WERI-Rb-1 (cell line): ENCODE results near the gene INAFM2.
A peak's percentile ranks its signal among the peaks of the same experiment; 100 is the strongest.

Source experiments
- DNase-seq: peaks from one replicate; pipeline ENCODE4 v3.0.0-alpha.2; 2020
- H3K27ac ChIP-seq: fragments of 250-450 bp; sonication (Bioruptor Pico); 2 replicates; pipeline ENCODE4 v1.5.1; 2020; ENCODE audit warnings: mild to moderate bottlenecking, moderate library complexity
- H3K27me3 ChIP-seq: fragments of 250-450 bp; sonication (Bioruptor Pico); 2 replicates; pipeline ENCODE4 v1.5.1; 2021; ENCODE audit warnings: mild to moderate bottlenecking, low read depth, moderate library complexity; ENCODE audit not compliant: insufficient read depth, severe bottlenecking
- H3K36me3 ChIP-seq: fragments of 250-450 bp; sonication (Bioruptor Pico); 2 replicates; pipeline ENCODE4 v1.5.1; 2020; ENCODE audit warnings: mild to moderate bottlenecking, moderate library complexity
- H3K4me3 ChIP-seq: 2 replicates; pipeline ENCODE4 v1.5.1; 2011; ENCODE audit warnings: low read depth, mild to moderate bottlenecking, control low read depth, low read length
- H3K9me3 ChIP-seq: fragments of 250-450 bp; sonication (Bioruptor Pico); 2 replicates; pipeline ENCODE4 v1.5.1; 2021; ENCODE audit warnings: mild to moderate bottlenecking, moderate library complexity; ENCODE audit not compliant: severe bottlenecking
- CTCF ChIP-seq: IDR thresholded peaks from 2 replicates; pipeline ENCODE4 v1.5.1; 2011; ENCODE audit warnings: low read depth, mild to moderate bottlenecking, control low read depth, inconsistent platforms, low read length

INAFM2 gene

GRCh38 chr15:40303576-40303975, 19.9 kb upstream of the INAFM2 start:
- no peak for DNase-seq
- H3K27me3 ChIP-seq: no peaks in the 10 kb centered on the region
- H3K27ac ChIP-seq: no peak overlapping the region
- peaks cover 7% of the 10 kb centered on the region for H3K36me3 ChIP-seq
- peaks cover 9% of the 10 kb centered on the region for H3K9me3 ChIP-seq
- TF ChIP-seq CTCF: no peak
- no peak overlapping the region for H3K4me3 ChIP-seq

- TF ChIP-seq CTCF: no peak
- Histone ChIP-seq H3K27ac (peak overlapping the region; percentile 90; the same call in 1 of the 2 replicates), H3K36me3 (peaks cover 6% of the 10 kb centered on the region; the same call in 1 of the 2 replicates), H3K4me3 (no peak overlapping the region), H3K27me3 (no peaks in the 10 kb centered on the region), H3K9me3 (peaks cover 5% of the 10 kb centered on the region)
- no peak for DNase-seq
Observed at GRCh38 chr15:40305281-40305680, 18.2 kb upstream of the INAFM2 start.

GRCh38 chr15:40306371-40306770, 17.1 kb upstream of the INAFM2 start:
- Histone ChIP-seq H3K36me3 (no peaks in the 10 kb centered on the region), H3K27me3 (no peaks in the 10 kb centered on the region), H3K4me3 (peak overlapping the region; percentile 38), H3K27ac (peak overlapping the region; percentile 90), H3K9me3 (no peaks in the 10 kb centered on the region)
- TF ChIP-seq CTCF: no peak
- DNase-seq: no peak

GRCh38 chr15:40306908-40307307, 16.6 kb upstream of the INAFM2 start:
- Histone ChIP-seq H3K27ac (peak overlapping the region; percentile 90), H3K4me3 (peak overlapping the region; percentile 38), H3K27me3 (no peaks in the 10 kb centered on the region), H3K9me3 (no peaks in the 10 kb centered on the region), H3K36me3 (no peaks in the 10 kb centered on the region)
- DNase-seq: no peak
- no peak for TF ChIP-seq CTCF

- Histone ChIP-seq H3K27me3 (no peaks in the 10 kb centered on the region), H3K4me3 (peak within 1 kb of the TSS; percentile 38), H3K36me3 (no peaks in the 10 kb centered on the region), H3K9me3 (no peaks in the 10 kb centered on the region), H3K27ac (peak within 1 kb of the TSS; percentile 90)
- peak; percentile 95 for DNase-seq
- peak; percentile 67 for TF ChIP-seq CTCF
Observed at GRCh38 chr15:40307421-40308211, 15.9 kb upstream of the INAFM2 start, which contains the start of gene PLCB2. Gene PLCB2 (minus strand): TSS chr15:40307935. CDS start chr15:40307672, 263 bp downstream.
